AG04449 (cell line): ENCODE data around the gene CHD2.

Experiments used
- CTCF ChIA-PET: fragments of 350-600 bp; formaldehyde crosslinking; extraction: SDS; loops from one replicate; lab custom pipeline; 2021; ENCODE audit warnings: antibody characterized with exemption; lab: Yijun Ruan, JAX
- POLR2A ChIA-PET: fragments of 400-600, 350-600 bp; formaldehyde crosslinking; extraction: SDS; loops from one replicate; lab custom pipeline; 2020; ENCODE audit warnings: antibody characterized with exemption, inconsistent platforms; lab: Yijun Ruan, JAX
- DNase-seq: peaks from one replicate; pipeline ENCODE4 v3.0.0-alpha.2; 2010; ENCODE audit warnings: low read depth, low spot score
- H3K4me3 ChIP-seq: 2 replicates; pipeline ENCODE4 v1.5.1; 2011; ENCODE audit warnings: low read depth, mild to moderate bottlenecking, control low read depth, low read length
- TF ChIP-seq, protein P1 (sequence below): IDR thresholded peaks from one replicate; pipeline ENCODE4 v1.5.1; 2011; ENCODE audit warnings: mild to moderate bottlenecking, moderate library complexity, low read length, control low read depth, inconsistent platforms; ENCODE audit not compliant: insufficient read depth; ENCODE audit errors: missing control alignments

The CHD2 gene

DNA sequence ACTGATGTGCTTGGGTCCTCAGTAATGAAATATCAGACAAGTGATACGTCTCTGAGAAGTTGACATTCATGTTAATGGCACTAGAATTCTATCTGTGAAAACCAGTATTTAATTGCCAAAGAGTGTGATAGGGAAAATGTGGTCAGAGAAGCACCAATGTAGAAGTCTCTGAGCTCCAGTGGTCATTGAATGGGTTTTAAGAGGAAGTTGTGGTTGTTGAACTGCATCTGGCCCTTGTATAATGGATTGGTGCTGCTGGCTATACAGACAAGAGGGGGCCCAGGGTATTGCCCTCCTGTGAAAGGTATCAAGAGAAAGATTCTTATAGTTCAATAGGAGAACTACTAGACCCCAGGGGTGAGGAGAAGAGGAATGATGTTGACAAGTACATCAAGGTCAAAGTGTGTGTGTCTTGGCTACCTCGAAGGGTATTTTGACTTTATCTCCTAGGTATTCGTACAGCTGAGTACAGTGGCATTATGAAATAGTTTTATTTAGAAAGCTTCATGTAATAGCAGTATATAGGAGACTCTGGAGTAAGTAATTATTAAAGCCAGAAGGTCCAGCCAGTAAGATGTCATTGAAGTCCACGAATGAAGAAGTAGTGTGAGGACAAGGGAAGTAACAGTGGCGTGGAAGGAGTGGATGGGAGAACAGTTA lies 47.1 kb downstream of the CHD2 start:
- ChIA-PET POLR2A (no interaction called here), CTCF (interaction anchor here (1.6 kb wide), 1 partner anchor 150 kb away, joined by 4 read pairs; no protein-coding TSS in a partner anchor)
- no peak for DNase-seq
- no peak overlapping the region for H3K4me3 ChIP-seq
- TF ChIP-seq, protein P1, sequence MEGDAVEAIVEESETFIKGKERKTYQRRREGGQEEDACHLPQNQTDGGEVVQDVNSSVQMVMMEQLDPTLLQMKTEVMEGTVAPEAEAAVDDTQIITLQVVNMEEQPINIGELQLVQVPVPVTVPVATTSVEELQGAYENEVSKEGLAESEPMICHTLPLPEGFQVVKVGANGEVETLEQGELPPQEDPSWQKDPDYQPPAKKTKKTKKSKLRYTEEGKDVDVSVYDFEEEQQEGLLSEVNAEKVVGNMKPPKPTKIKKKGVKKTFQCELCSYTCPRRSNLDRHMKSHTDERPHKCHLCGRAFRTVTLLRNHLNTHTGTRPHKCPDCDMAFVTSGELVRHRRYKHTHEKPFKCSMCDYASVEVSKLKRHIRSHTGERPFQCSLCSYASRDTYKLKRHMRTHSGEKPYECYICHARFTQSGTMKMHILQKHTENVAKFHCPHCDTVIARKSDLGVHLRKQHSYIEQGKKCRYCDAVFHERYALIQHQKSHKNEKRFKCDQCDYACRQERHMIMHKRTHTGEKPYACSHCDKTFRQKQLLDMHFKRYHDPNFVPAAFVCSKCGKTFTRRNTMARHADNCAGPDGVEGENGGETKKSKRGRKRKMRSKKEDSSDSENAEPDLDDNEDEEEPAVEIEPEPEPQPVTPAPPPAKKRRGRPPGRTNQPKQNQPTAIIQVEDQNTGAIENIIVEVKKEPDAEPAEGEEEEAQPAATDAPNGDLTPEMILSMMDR = no peak

DNA sequence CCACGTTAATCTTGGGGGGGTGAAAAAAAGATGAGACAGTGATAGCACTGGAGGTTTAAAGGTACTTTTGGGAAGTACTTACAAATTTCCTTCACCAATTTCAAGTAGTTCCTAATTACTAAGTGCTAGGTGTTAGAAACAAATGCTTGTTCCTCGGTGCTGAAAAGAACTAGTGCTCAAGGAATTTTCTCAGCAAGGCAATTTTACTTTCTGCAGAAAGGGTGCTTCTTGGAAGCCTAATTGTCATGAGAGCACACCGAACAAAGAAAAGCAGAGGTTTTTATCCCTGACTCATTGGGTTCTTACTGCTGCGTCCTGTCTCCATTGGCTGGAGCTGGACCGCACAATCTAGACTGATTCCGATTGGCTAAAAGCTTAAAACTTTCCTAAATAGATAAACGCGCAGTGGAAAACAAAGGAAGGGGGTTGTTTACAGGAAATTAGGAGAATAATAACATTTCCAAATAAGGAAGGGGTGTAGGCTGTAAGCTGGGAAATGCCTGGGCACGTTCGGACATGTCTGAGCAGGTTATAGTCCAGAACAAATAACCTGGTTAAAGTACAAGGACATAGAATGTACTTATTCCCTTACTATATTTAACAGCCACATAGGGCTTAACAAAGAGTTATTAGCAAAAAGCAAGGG lies 49.6 kb downstream of the CHD2 start:
- DNase-seq = no peak
- no peak overlapping the region for H3K4me3 ChIP-seq
- ChIA-PET POLR2A (no interaction called here), CTCF (interaction anchor here (0.8 to 1.2 kb wide), 2 partner anchors 16 to 153 kb away, joined by 3 read pairs; no protein-coding TSS in a partner anchor)
- TF ChIP-seq, protein P1 = no peak

DNA sequence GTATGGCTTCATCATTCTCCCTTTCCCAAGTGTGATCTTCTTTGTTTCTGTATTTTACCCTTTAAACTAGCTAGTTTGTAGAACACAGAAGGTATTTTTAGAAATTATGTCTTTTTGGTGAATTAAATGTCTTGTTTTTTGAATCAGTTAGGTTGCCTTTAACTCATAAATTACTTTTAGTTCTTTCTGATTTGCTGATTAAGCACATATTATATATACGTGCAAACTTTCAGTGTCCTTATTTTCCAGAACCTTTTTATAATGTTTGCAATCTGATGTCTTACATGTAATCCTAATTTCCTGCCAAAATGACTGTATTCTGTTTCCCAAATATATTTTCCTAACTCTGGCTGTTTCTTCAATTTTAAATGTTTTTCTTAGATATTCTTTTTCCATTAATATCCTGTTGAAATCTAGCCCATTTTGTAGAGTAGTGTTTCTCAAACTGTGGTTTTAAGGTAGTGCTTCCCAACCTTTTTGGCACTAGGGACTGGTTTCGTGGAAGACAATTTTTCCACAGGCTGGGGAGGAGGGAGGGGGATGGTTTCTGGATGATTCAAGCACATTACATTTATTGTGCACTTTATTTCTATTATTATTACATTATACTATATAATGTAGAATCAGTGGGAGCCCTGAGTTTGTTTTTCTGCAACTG lies 51.8 kb downstream of the CHD2 start:
- ChIA-PET POLR2A (no interaction called here), CTCF (no interaction called here)
- TF ChIP-seq, protein P1 = no peak
- H3K4me3 ChIP-seq = no peak overlapping the region
- DNase-seq = no peak

DNA sequence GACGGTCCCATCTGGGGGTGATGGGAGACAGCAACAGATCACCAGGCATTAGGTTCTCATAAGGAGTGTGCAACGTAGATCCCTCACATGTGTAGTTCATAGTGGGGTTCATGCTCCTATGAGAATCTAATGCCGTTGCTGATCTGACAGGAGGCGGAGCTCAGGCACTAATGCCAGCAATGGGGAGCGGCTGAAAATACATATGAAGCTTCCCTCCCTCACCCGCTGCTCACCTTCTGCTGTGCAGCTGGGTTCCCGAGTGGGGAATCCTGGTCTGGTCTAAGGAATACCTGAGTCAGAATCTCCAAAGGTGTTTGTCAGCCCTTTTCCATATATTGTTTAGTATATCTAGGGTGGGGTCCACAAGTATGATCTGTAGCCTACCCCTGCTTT lies 52.3 kb downstream of the CHD2 start:
- TF ChIP-seq, protein P1 = no peak
- ChIA-PET CTCF (interaction anchor here (0.8 kb wide), 1 partner anchor 21 kb away, joined by 3 read pairs; no protein-coding TSS in a partner anchor), POLR2A (interaction anchor here (0.8 kb wide), 1 partner anchor 70 kb away, joined by 3 read pairs; no protein-coding TSS in a partner anchor)
- H3K4me3 ChIP-seq = no peak overlapping the region
- DNase-seq = no peak

DNA sequence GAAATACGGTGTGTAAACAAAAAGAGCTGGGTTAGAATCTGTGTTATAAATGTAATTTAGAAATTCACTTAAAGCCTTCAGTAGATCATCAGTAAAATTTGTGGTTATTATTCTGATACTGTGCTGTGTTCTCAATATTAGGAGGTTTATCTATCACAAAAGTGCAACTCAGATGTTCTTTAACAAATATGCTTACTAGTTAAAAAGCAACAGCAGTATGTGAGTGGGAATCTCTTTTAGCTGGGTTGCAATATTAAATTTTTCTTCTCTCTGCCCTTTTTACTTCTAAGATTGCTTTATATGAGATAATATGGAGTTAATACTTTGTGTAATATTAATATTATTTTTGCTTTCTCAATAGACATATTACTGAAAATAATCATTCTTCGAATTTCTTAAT lies 53.4 kb downstream of the CHD2 start:
- ChIA-PET CTCF (interaction anchor here (1.1 to 2.4 kb wide), 6 partner anchors 9 to 156 kb away, joined by 3 to 11 read pairs (median 4); no protein-coding TSS in a partner anchor), POLR2A (no interaction called here)
- DNase-seq = no peak
- H3K4me3 ChIP-seq = no peak overlapping the region
- TF ChIP-seq, protein P1 = no peak

DNA sequence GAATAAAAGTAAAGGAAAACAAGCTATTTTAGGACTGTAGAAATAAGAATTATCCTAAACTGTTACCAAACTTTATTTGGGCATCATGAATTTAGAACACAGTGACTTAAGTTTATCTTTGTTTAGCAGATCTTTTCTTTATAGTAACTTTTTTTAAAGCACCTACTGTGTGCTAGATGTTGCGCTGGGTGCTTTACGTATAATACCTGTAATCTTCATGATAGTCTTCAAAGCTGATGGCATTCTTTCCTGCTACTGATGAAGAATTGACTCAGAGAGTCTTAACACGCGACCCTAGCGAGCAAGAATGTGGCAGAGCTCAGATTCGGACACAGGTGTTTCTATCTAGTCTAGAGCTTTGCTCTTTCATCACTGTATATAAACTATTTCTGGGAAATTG lies 53.9 kb downstream of the CHD2 start:
- no peak overlapping the region for H3K4me3 ChIP-seq
- ChIA-PET CTCF (interaction anchor here (0.7 to 2.4 kb wide), 7 partner anchors 9 to 157 kb away, joined by 3 to 11 read pairs (median 4); no protein-coding TSS in a partner anchor), POLR2A (no interaction called here)
- no peak for DNase-seq
- TF ChIP-seq, protein P1 = no peak
